NCI-H345 (cell line): ENCODE data around the gene KCNJ9.
A peak's percentile ranks its signal among the peaks of the same experiment; 100 is the strongest.

Experiments used
- DNase-seq: peaks from one replicate; lab custom pipeline; 2025; lab: John Stamatoyannopoulos, UW

The KCNJ9 gene

GRCh38 chr1:160087118-160087662 lies 5.9 kb downstream of the KCNJ9 start:
- DNase-seq: no peak

GRCh38 chr1:160089883-160090282 lies 8.5 kb downstream of the KCNJ9 start:
- DNase-seq: no peak

- no peak for DNase-seq
Measured at GRCh38 chr1:160090760-160091159, 9.4 kb downstream of the KCNJ9 start.

DNA sequence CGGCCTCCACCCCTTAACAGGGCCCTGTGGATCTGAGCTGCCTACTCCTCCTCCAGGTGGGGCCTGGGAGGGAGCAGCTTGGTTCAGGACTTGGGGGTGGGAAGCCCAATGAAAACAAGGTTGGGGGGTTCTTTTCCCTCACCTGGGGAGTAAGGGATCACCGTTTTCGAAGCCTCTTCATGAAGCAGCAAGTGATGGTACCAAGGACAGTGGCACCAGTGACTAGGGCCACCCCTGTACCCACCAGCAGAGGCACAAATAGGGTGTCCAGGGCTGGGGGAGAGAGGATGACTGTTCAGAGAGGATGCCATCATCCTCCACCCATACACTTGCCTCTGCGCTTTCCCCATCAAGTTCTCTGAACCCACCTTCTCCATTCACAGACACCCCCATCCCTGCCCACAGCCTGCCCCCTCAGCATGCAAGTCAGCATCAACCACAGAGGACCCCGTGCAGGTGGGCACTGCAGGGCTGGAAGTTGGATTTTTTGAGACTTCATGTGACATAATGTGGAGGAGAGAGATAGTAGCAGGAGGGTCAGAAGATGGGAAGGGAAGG lies 10.4 kb downstream of the KCNJ9 start:
- no peak for DNase-seq

- DNase-seq: no peak
Measured at GRCh38 chr1:160092366-160093068, 11.2 kb downstream of the KCNJ9 start.

GRCh38 chr1:160093069-160093395 lies 11.7 kb downstream of the KCNJ9 start:
- DNase-seq: no peak

DNA sequence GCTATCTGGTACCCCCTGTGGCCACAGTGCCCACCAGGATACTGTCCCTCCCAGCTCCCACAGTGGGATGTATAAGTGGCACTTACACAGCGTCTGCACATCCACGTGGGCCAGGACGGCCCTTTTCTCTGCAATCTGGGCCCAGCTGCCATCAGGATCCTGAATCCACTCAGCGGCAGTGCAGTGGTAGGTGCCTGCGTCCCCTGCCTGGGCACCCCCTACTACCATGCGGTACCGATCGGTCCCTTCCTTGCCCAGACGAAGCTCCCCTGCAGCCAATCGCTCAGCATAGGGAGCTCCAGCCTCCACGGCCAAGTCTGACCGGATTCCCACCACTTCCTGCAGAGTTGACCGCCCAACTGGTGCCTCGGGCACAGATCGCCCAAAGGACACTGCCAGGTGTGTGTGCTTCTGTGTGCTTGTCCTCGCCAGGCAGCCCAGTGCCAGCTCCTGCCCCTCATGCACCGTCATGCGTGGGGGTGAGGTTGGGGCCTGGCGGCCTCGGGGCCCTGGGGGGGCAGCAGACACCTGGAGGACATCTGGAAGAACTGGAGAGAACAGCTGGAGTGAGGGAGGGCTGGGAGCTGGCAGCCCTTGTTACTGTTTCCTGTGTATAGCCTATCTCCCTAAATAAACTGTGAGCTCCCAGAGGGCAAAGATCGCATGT lies 12.4 kb downstream of the KCNJ9 start:
- no peak for DNase-seq

- DNase-seq: no peak
Measured at GRCh38 chr1:160094291-160094625, 12.9 kb downstream of the KCNJ9 start.

DNA sequence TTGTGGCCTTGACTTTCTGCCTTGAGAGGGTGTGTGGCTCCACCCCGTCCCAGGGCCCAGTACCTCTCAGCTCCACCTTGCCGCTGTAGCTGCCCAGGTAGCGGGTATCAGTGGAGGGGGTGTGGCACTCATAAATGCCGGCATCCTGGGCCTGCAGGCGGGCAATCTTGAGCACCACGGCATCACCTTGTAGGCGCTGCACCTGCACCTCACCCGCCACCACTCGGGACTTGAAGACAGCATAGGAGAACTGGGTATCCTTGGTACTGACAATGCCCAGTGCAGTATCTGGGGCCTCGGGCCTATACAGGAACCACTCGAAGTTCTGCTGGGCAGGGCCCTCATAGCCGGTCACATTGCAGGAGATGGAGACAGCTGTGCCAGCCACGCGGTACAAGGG lies 13.5 kb downstream of the KCNJ9 start:
- DNase-seq: no peak

- no peak for DNase-seq
Measured at GRCh38 chr1:160095382-160096105, 14.2 kb downstream of the KCNJ9 start.

GRCh38 chr1:160096274-160097116 lies 15.2 kb downstream of the KCNJ9 start:
- DNase-seq: no peak

DNA sequence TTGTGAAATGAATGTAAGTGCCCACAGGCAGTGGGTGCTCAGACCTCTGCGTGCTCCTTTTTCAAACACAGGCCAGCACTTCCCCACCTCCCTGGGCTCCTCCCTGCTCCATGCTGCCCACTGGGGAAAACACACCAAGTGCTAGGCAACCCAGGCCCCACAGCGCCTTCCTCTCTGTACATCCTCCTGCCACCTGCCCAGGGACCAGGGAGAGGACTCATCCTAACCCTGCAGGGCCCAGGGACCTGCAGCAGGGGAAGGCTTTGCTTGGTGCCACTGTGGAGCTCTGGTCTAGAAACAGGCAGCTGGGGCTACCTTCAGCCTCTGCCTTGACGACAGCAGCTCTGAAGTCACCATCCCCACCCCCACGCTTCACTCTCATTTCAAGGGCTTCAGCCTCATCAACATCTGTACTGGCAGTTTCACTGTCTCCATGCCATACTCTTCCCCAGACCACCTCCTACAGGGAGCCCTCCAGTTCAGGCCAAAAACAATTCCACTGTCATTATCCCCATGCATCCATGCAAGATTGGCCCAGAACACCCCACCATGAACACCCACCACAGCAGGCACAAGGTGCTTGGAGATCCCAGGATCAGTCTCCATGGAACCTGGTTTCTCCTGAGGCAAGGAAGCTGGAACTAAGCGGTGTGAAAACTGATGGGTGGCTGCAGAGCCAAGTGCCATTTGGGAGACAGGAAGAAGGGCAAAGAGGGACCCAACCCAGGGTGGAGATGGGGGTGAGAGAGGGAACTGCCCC lies 16.0 kb downstream of the KCNJ9 start:
- peak; percentile 19 for DNase-seq

- DNase-seq: peak; percentile 98
Measured at GRCh38 chr1:160097911-160098851, 16.8 kb downstream of the KCNJ9 start, which contains the start of gene IGSF8. TSS of gene IGSF8 (minus strand) at chr1:160098619. CDS start at chr1:160098472, 147 bp downstream.

- DNase-seq: peak; percentile 98
Measured at GRCh38 chr1:160098852-160099561, 17.7 kb downstream of the KCNJ9 start.

GRCh38 chr1:160099716-160100375 lies 18.5 kb downstream of the KCNJ9 start:
- no peak for DNase-seq

DNA sequence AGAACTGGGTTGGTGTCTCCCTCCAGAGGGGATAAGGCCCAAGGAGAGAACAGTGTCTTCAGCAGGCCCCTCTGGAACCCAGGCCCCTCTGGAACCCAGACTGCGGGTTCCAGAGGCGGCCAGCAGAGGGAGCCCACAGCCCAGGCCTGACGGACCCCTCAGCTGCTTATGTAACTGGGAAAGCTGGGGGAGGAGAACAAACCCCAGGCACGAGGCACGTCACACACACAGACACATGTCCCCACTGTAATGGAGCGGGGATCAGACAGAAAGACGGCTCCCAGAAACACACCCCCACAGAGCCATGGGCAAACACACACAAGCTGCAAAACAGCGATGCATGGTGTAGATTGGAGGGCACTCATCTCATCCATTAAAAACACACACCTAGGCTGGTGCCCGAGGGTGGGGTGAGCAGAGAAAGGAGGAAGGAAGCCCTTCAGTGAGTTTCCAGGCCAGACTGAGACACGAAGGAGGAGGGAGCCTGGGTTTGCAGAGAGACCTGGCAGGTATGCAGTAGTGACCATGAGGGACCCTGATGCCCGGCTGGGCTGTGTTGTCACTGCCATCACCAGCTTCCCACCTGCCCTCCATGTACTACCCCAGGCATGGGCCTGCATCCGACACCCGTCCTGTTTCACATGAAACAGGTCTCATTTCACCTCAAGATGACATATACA lies 19.8 kb downstream of the KCNJ9 start:
- DNase-seq: peak; percentile 78

- no peak for DNase-seq
Measured at GRCh38 chr1:160101717-160102522, 20.6 kb downstream of the KCNJ9 start.
